Stomach (tissue), 4 donors: ENCODE data around the gene CYSLTR2.

Source experiments
- EP300 ChIP-seq: sonication (generic); formaldehyde crosslinking; IDR thresholded peaks from one replicate; pipeline ENCODE4 v1.6.1; 2017; ENCODE audit warnings: antibody characterized with exemption
- POLR2AphosphoS5 ChIP-seq, 3 donors: sonication (generic); formaldehyde crosslinking; IDR thresholded peaks; one replicate each; pipeline ENCODE4 v1.6.1; 2016; ENCODE audit warnings: antibody characterized with exemption in 3 of 3
- TF ChIP-seq, protein P1 (sequence below), 7 experiments: fragments of 450-650 bp in 4 of 7; fragments of 200-600 bp in 3 of 7; sonication (generic) in 3 of 7; IDR thresholded peaks; one replicate each; pipeline ENCODE4 v1.5.1; 2016 to 2019; ENCODE audit warnings: antibody characterized with exemption in 7 of 7, control low read depth in 2 of 7, mild to moderate bottlenecking in 1 of 7

DNA sequence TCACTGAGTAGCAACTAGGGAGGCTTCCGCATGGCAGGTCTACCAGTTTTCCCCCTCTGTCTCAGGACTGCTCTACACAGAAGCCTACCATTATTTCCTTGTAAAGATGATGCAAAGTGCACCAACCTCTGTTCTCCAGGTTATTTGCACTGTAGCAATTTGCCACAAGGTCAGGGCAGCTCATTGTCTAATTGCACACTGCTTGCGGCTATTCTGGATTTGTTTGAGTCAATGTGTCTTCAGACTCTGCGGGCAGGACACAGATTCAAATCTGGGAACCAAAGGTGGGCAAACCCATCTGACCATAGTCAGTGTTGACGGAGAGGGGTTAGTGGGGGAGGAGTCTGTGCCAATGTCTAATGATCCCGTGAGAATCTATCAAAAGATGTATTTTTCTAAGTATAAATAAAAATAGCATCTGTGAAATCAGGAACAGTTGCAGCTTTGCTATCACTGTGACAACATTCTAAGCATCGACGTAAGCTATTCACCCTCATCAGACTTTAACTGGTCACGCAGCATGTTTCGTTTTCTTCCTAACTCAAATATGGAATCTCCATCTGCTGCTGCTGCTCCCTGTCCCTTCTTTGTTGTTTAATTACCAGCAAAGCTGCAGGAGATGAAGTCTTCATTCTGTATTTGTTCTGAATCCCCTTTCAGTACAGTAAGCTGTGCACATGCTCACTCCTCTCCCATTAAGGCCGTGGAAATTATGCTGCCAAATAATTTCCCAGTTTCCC lies 26.4 kb downstream of the CYSLTR2 start:
- TF ChIP-seq, protein P1, sequence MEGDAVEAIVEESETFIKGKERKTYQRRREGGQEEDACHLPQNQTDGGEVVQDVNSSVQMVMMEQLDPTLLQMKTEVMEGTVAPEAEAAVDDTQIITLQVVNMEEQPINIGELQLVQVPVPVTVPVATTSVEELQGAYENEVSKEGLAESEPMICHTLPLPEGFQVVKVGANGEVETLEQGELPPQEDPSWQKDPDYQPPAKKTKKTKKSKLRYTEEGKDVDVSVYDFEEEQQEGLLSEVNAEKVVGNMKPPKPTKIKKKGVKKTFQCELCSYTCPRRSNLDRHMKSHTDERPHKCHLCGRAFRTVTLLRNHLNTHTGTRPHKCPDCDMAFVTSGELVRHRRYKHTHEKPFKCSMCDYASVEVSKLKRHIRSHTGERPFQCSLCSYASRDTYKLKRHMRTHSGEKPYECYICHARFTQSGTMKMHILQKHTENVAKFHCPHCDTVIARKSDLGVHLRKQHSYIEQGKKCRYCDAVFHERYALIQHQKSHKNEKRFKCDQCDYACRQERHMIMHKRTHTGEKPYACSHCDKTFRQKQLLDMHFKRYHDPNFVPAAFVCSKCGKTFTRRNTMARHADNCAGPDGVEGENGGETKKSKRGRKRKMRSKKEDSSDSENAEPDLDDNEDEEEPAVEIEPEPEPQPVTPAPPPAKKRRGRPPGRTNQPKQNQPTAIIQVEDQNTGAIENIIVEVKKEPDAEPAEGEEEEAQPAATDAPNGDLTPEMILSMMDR (IDR thresholded peaks at IDR 0.05): no peak
- TF ChIP-seq POLR2AphosphoS5 (IDR thresholded peaks at IDR 0.05): no peak
- no peak for TF ChIP-seq EP300
